Panc1 (cell line): Measurements from ENCODE around the gene IRS1.

Experiments used
- CTCF ChIP-seq: fragments of 450-650 bp; IDR thresholded peaks from 2 replicates; pipeline ENCODE4 v1.5.1; 2017; ENCODE audit warnings: mild to moderate bottlenecking
- POLR2AphosphoS5 ChIP-seq: IDR thresholded peaks from 2 replicates; pipeline ENCODE4 v1.6.1; 2012; ENCODE audit warnings: mild to moderate bottlenecking, low read depth, low read length, moderate library complexity
- REST ChIP-seq, 2 experiments: IDR thresholded peaks; 2 replicates each; pipeline ENCODE4 v1.6.1; 2011 to 2012; ENCODE audit warnings: low read depth in 2 of 2, control low read depth in 1 of 2, low read length in 1 of 2, mild to moderate bottlenecking in 1 of 2, moderate library complexity in 1 of 2; ENCODE audit not compliant: insufficient read depth in 1 of 2

- TF ChIP-seq CTCF (no peak), POLR2AphosphoS5 (no peak), REST (IDR thresholded peaks at IDR 0.05; ENCODE audit: insufficient read depth in 1 of 2, low read depth in 2 of 2, low read length in 1 of 2) (no peak)
Observed at GRCh38 chr2:226746196-226746800, 53.3 kb downstream of the IRS1 start.
